ENCODE data around the gene HNRNPR.

The HNRNPR gene

DNA sequence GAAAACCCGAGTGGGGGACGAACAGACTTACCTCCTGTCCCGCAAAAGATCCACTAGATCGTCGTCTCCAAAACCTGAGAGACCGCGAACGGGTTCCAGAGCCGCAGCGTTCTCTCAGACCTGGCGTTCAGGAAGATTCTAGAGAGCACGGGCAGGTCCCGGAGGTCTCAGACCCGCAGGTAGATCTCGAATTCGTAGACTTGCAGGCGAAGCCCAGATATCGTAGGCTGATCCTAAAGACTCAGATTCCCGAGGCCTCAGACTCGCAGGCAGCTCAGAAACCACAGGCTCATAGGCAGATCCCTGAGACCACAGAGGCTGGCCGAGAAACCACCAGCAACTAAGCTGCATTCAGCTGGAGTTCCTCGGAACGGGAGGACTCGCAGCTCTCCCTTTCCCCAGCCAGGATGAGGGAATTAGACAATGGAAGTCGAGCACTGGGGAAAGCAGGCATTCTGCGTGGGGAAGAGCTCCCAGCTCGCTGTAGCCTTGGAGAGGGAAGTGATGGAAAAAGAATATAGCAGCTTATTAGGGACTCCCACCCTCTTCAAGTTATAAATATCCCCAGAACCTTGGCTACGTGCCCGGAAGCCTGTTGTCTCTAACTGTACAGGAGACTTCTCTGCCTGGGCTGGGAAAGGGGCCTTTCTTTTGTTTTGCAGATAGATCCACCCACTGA lies 25.4 kb upstream of the HNRNPR start, which contains the start of gene ZNF436:
TSS of gene ZNF436 (minus strand) at position 502 of the 679 bp plus-strand sequence. CDS start 1,831 bp downstream, outside the sequence.
- DNase-seq (ENCODE audit: insufficient read length, low spot score) (peak; percentile 19), FAIRE-seq (no peak)

- FAIRE-seq, result peak; percentile 47
Observed at GRCh38 chr1:23368562-23369334, 24.7 kb upstream of the HNRNPR start.

GRCh38 chr1:23367791-23368561 lies 23.9 kb upstream of the HNRNPR start:
- FAIRE-seq, result peak; percentile 96
- peak; percentile 93 for DNase-seq (ENCODE audit: insufficient read length, low spot score)

More at GRCh38 chr1:23368562-23369334, 24.7 kb upstream of the HNRNPR start:
- DNase-seq (ENCODE audit: insufficient read length, low spot score), result peak; percentile 66

DNA sequence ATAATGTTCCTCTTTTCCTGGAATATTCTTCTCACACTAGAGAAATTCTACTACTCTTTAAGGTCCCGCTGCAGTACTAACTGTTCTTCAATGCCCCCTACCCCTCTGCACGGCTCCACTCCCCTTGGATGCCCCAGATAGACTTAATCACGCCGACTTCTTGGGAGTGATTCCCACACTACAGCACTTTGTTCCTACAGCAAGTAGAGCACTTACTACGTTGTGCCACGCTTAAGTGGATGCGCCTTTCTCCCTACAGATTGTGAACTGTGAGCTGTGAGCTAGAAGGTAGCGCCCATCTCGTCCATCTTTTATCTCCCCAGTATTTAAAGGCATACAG lies 23.3 kb upstream of the HNRNPR start:
- DNase-seq (ENCODE audit: insufficient read length, low spot score) (no peak), FAIRE-seq (no peak)

DNA sequence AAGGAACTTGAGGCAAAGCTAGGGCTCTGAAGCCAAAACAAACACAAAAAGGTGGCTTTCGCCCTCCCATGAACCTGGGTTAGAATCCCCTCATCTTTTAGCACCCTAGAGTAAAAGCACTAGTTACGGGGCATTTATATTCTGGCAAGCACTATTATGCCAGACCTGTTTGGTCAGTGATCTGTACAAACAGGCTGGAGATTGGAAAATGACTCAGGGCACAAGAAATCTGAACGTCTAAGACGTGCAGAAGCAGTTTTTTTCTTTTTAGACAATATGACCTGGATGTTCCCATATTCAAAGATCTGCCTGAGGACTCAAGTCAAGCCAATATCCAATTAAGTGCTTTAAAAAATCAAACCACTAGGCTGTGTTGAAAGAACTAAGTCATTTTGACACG lies 22.5 kb upstream of the HNRNPR start:
- FAIRE-seq (no peak), DNase-seq (ENCODE audit: insufficient read length, low spot score) (no peak)

- no peak for DNase-seq (ENCODE audit: insufficient read length, low spot score)
- FAIRE-seq, result no peak
Observed at GRCh38 chr1:23366146-23366545, 22.1 kb upstream of the HNRNPR start.

DNA sequence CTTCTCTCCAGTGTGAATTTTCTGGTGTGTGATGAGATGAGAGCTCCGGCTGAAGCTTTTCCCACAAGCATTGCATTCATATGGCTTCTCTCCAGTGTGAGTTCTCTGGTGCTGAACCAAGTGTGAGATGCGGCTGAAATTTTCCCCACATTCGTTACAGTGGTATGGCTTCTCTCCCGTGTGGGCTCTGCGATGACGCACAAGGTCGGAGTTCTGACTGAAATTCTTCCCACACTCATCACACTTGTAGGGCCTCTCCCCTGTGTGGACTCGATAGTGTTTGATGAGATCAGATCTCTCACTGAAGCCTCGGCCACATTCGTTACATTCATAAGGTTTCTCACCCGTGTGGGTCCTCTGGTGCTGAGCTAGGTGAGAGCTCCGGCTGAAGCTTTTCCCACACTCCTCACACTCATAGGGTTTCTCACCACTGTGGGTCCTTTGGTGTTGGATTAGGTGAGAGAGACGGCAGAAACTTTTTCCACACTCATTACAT lies 18.2 kb upstream of the HNRNPR start:
- no peak for FAIRE-seq
- DNase-seq (ENCODE audit: insufficient read length, low spot score), result no peak

- FAIRE-seq (no peak), DNase-seq (ENCODE audit: insufficient read length, low spot score) (no peak)
Observed at GRCh38 chr1:23358310-23358875, 14.3 kb upstream of the HNRNPR start.

DNA sequence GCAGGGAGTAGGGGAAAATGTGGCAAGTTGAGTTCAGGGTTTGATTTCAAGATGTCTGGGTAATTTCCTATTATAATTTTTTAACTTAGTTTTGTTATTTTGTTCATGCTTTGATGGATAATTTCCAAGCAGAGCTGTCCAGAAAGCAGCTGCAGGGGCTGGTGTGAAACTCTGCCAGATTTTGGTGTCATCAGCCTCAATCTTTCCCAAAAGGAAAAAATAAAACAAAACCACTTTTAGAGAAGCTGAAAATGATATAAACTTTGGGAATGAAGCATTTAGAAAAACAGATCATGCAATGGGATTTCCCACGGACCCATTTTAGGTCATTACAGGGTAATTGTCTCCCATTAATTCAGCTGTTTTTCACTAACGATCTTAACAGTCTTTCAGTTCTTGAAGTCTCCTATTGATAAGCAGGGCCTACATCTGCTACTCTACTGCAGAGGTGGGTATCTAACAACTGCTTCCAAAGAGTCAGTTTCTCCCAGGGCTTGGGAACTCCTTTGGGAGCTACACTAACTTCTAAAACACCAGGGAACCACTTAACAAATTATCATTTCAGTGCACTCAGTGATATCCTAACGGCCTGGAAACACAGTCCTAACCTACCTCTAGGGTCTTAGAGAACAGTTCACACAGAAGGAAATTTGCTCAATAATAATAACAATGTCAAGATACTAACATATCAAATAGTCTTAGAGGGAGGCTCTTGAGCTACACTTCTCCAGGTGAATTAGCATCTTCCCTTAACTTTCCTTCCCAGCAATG lies 13.2 kb upstream of the HNRNPR start:
- DNase-seq (ENCODE audit: insufficient read length, low spot score) (no peak), FAIRE-seq (no peak)

- FAIRE-seq, result no peak
- DNase-seq (ENCODE audit: insufficient read length, low spot score), result no peak
Observed at GRCh38 chr1:23356471-23357137, 12.5 kb upstream of the HNRNPR start.

GRCh38 chr1:23354245-23354644 lies 10.2 kb upstream of the HNRNPR start:
- FAIRE-seq (no peak), DNase-seq (ENCODE audit: insufficient read length, low spot score) (no peak)

GRCh38 chr1:23352096-23352695 lies 8.1 kb upstream of the HNRNPR start:
- FAIRE-seq (no peak), DNase-seq (ENCODE audit: insufficient read length, low spot score) (no peak)

DNA sequence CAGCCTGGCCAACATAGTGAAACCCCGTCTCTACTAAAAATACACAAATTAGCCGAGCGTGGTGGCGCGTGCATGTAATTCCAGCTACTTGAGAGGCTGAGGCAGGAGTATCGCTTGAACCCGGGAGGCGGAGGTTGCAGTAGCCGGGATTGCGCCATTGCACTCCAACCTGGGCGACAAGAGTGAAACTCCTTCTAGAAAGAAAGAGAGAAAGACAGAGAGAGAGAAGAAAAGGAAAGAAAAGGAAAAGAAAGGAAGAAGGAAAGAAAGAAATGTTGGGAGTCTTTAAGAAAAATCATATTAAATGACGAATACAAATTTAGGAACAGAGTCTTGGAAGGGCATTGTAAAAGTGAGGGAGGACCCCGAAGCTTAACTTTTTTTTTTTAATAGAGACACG lies 1.8 kb upstream of the HNRNPR start:
- DNase-seq (ENCODE audit: insufficient read length, low spot score) (no peak), FAIRE-seq (no peak)

DNA sequence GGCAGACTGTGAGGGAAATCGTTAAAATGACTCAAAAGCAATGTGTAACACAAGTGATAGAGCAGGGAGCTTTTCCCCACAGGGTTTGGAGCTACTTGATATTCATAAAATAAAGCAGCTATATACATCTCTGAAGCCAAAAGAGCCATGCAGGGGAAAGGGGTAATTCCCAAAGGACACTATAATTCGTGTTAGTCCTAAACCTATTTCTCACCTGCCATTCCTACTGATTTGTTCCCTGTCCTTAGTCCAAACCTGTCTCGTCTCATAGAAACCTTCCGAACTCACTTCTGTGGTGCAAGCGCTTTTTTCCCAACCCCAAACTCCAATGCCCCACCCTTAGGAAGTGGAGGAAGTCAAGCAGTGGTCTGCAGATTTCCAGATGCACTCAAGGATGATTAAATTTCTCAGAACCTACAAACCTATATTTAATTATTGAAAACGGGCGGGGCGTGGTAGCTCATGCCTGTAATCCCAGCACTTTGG lies 946 bp upstream of the HNRNPR start:
- FAIRE-seq (no peak), DNase-seq (ENCODE audit: insufficient read length, low spot score) (no peak)

- FAIRE-seq, result peak; percentile 65
Observed at GRCh38 chr1:23343221-23344110, 618 bp downstream of the HNRNPR start.

DNA sequence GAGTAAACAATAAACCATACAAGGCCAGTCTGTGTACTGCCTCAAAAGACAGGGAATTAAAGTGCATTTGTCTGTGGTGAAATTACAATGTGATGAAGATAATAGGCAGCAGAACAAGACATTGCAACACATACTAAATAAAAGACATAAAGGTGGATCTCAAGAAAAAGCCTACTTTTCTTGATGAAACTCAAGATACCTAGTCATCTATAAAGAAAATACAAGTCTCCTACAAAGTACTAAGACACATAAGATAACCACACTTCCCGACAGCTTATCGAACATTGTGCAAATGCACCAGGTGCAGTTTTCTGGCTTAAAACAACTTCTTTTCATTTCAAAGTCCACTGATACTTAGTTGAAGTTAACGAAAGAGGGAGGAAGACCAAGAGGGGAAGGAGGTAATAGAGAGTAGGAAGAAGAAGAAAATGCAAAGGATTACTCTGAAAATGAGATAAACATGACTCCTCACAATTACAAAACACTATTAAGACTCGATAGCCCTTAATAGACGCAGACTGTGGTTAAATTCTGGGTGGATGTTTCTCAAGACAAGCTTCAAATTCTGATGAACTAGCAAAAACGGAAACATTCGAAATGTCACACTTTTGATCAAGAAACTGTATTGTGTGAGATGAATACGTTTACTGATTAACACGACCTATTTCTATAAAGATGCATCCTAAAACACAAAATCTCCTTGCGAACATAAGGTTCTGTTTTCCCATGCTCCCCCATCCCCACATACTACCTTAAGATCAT lies 2.0 kb downstream of the HNRNPR start:
- peak; percentile 26 for FAIRE-seq
- DNase-seq (ENCODE audit: insufficient read length, low spot score), result no peak

More at GRCh38 chr1:23343221-23344110, 618 bp downstream of the HNRNPR start:
- DNase-seq (ENCODE audit: insufficient read length, low spot score), result no peak

DNA sequence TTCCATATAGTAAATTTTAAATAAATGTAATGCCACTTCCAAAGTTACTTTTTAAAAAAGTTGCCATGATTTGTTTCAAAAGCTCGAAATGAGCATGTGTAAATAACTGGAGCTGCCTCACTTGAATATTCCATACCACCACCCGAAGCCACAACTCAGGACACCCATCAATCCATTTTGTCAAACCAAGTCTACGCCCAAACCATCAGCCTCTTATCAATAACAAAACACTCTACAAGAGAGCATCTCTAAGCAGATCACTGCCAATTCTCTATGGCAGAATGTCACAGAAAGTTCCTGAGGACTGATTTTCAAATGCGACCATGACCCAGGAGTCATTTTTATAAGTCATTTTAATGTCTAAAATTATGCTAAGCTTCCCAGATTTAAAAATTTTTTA lies 4.5 kb downstream of the HNRNPR start:
- no peak for FAIRE-seq

More for the DNA sequence above, 4.5 kb downstream of the HNRNPR start:
- DNase-seq (ENCODE audit: insufficient read length, low spot score), result no peak

All from GM19239 (cell line).